HepG2 (cell line): Measurements from ENCODE around the gene PEA15.

Experiments
- ARHGAP35 ChIP-seq: sonication (generic); formaldehyde crosslinking; IDR thresholded peaks from 2 replicates; pipeline ENCODE4 v1.9.0; 2022; ENCODE audit warnings: mild to moderate bottlenecking, inconsistent platforms, moderate library complexity, missing genetic modification reagents, borderline replicate concordance
- ARNT ChIP-seq: fragments of 450-650 bp; IDR thresholded peaks from 2 replicates; pipeline ENCODE4 v1.6.1; 2017
- ATAD3A ChIP-seq: sonication (generic); formaldehyde crosslinking; IDR thresholded peaks from 2 replicates; pipeline ENCODE4 v1.4.0; 2020; ENCODE audit warnings: missing genetic modification reagents
- CTCF ChIP-seq: sonication (generic); formaldehyde crosslinking; IDR thresholded peaks from 2 replicates; pipeline ENCODE4 v1.5.0; 2020; ENCODE audit warnings: mild to moderate bottlenecking, missing genetic modification reagents, moderate library complexity
- IRF1 ChIP-seq: sonication (generic); formaldehyde crosslinking; IDR thresholded peaks from 2 replicates; pipeline ENCODE4 v1.4.0; 2020; ENCODE audit warnings: low read depth, mild to moderate bottlenecking, missing genetic modification reagents
- PHF21A ChIP-seq: sonication (generic); formaldehyde crosslinking; IDR thresholded peaks from 2 replicates; pipeline ENCODE4 v1.5.0; 2020; ENCODE audit warnings: mild to moderate bottlenecking, missing genetic modification reagents
- POLR2AphosphoS5 ChIP-seq: IDR thresholded peaks from 2 replicates; pipeline ENCODE4 v1.6.1; 2012; ENCODE audit warnings: low read depth, low read length
- RAD21 ChIP-seq: fragments of 450-650 bp; formaldehyde crosslinking; IDR thresholded peaks from 2 replicates; pipeline ENCODE4 v1.5.0; 2020; ENCODE audit warnings: mild to moderate bottlenecking
- SMAD1 ChIP-seq: sonication (generic); formaldehyde crosslinking; IDR thresholded peaks from 2 replicates; pipeline ENCODE4 v1.4.0; 2020; ENCODE audit warnings: missing genetic modification reagents, low read depth, mild to moderate bottlenecking, borderline replicate concordance
- SRF ChIP-seq: IDR thresholded peaks from 2 replicates; pipeline ENCODE4 v1.6.1; 2011; ENCODE audit warnings: mild to moderate bottlenecking, low read depth, low read length, moderate library complexity
- ZKSCAN5 ChIP-seq: sonication (generic); formaldehyde crosslinking; IDR thresholded peaks from 2 replicates; pipeline ENCODE4 v1.5.1; 2020; ENCODE audit warnings: mild to moderate bottlenecking, missing genetic modification reagents

GRCh38 chr1:160236806-160237205 lies 31.6 kb downstream of the PEA15 start:
- no peak for TF ChIP-seq CTCF
- TF ChIP-seq RAD21 (CRISPR knock-in tag): no peak
- TF ChIP-seq ZKSCAN5 (CRISPR knock-in tag): no peak
- no peak for TF ChIP-seq PHF21A (CRISPR knock-in tag)
- TF ChIP-seq ARHGAP35 (CRISPR knock-in tag): no peak
- TF ChIP-seq SRF: no peak
- no peak for TF ChIP-seq SMAD1
- TF ChIP-seq IRF1 (CRISPR knock-in tag): no peak
- TF ChIP-seq ARNT: no peak
- TF ChIP-seq ATAD3A (CRISPR knock-in tag): no peak
- no peak for TF ChIP-seq POLR2AphosphoS5
